Pancreas (tissue), 10 donors: ENCODE data around the gene BEGAIN. TPM values are rescaled to one million over a fixed set of nuclear protein-coding genes. Genes with fewer than 3 reads are reported as not detected.
A peak's percentile ranks its signal among the peaks of the same experiment; 100 is the strongest.

Experiments
- ATAC-seq, 4 donors: fragments of 200-7000 bp; cut with Tn5 transposase; one replicate each; pipeline versions ENCODE4 v1.8.0 to v1.9.1; 2020; ENCODE audit warnings: mild to moderate bottlenecking in 4 of 4, moderate library complexity in 4 of 4
- DNase-seq, 6 donors: peaks; one replicate each; pipeline ENCODE4 v3.0.0-alpha.2; 2020
- FAIRE-seq: peaks from 2 replicates; lab custom pipeline; 2012; peaks lifted over from hg19 to GRCh38; lab: Jason Lieb, UNC
- H3K27ac ChIP-seq, 4 donors: fragments of 200-600 bp; sonication (generic); 1 replicate in 3 of 4; 2 replicates in 1 of 4; pipeline versions ENCODE4 v1.5.0 to v1.8.0; 2020
- H3K27me3 ChIP-seq, 4 donors: fragments of 200-600 bp; one replicate each; pipeline ENCODE4 v1.8.0; 2021
- H3K36me3 ChIP-seq, 3 donors: fragments of 200-600 bp; sonication (generic) in 1 of 3; one replicate each; pipeline versions ENCODE4 v1.5.0 to v1.8.0; 2020 to 2021
- H3K4me1 ChIP-seq, 3 donors: fragments of 200-600 bp; one replicate each; pipeline ENCODE4 v1.8.0; 2021
- H3K4me3 ChIP-seq, 4 donors: fragments of 200-600 bp; sonication (generic) in 2 of 4; one replicate each; pipeline versions ENCODE4 v1.5.0 to v1.8.0; 2020 to 2021
- H3K9me3 ChIP-seq, 4 donors: fragments of 200-600 bp; one replicate each; pipeline ENCODE4 v1.8.0; 2021
- CTCF ChIP-seq, 4 donors: fragments of 200-600 bp; sonication (generic) in 3 of 4; IDR thresholded peaks; one replicate each; pipeline versions ENCODE4 v1.5.0 to v1.8.0; 2021; ENCODE audit warnings: antibody characterized with exemption in 4 of 4
- WGBS, 2 donors: extraction: QIAGEN DNeasy Blood & Tissue Kit; methylation state at CpG; one replicate each; pipeline ENCODE4 v1.1.7; 2013; 5-methylcytosine and 5-hydroxymethylcytosine counted together
- intact Hi-C, 3 donors: fragments of 100-400 bp; cut with DNase I; formaldehyde crosslinking; loops; one replicate each; pipeline versions ENCODE4 v1.11.1 to v1.14.2; 2022
- polyA plus RNA-seq, 2 donors: library from polyadenylated mRNA; stranded (reverse); fragments of 200-250 nt; gene quantifications; one replicate each; pipeline ENCODE4 v1.2.3, GENCODE V29; 2013
- total RNA-seq, 6 donors: library from RNA; stranded (reverse); fragmentation: NEBNext Ultra II Directional in 4 of 6; extraction: Animal tissue kit (Norgen Biotek cat#: 25700) in 4 of 6; gene quantifications; one replicate each; pipeline versions ENCODE4 v1.2.1 to v1.2.4, GENCODE V29; 2021 to 2023
- donor health status: healthy with polysubstance abuse.
- donor health status: DM: no; HTN: no; CAD: no; lungs with moderate emphysema.
- donor health status: DM: no; HTN: no; CAD: no.
- donor health status: control.
- donor health status: control.
- donor health status: Bipolar disorder and iron deficiency.
- donor health status: DM: yes; HTN: yes; CAD: no.
- donor health status: DM: no; HTN: no; CAD: no.
- donor health status: DM: no; HTN: no; CAD: no.
- donor health status: DM: yes; HTN: yes; CAD: no.

Gene BEGAIN
- total and polyA plus RNA-seq, 8 donors = 9.1 to 32.2 (median 15.4) TPM

DNA sequence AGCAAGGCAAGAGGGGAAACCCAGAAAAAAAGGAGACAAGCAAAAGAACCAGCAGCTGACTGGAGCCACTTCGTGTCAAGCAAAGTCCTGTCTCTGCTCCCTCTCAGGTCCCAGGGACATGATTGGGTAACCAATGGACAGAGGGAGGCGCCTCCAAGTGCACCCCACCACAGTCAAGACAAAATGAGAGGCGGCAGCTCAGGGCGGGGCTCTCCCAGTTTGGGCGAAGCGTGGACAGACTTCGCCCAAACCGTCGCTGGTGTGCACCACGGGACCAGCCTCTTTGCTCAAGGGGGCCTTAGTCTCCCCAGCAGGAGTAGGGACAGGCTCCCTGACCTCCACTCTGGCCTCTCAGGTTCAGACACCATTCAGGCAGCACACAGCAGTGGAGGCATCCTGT lies 1.5 kb upstream of the BEGAIN start:
- FAIRE-seq (no peak), ATAC-seq (no peak), DNase-seq (peak in 2 of 6 donors; percentile 36 to 40)
- intact Hi-C loops = no loop called here
- Histone ChIP-seq H3K4me3 (no peak overlapping the region), H3K4me1 (peaks cover 0 to 4% (median 0%) of the 10 kb centered on the region in 3 donors), H3K9me3 (no peaks in the 10 kb centered on the region), H3K36me3 (no peaks in the 10 kb centered on the region), H3K27ac (no peak overlapping the region), H3K27me3 (no peaks in the 10 kb centered on the region)
- 75 to 78% methylated on average over 10 of the region's 10 CpGs for WGBS, 2 donors
- no peak for TF ChIP-seq CTCF (IDR thresholded peaks at IDR 0.05)

GRCh38 chr14:100587763-100588411 lies 670 bp upstream of the BEGAIN start:
- Histone ChIP-seq H3K4me3 (peak overlapping the region in 2 of 4 donors; percentile 20 to 56), H3K36me3 (no peaks in the 10 kb centered on the region), H3K9me3 (no peaks in the 10 kb centered on the region), H3K4me1 (peaks cover 0 to 4% (median 0%) of the 10 kb centered on the region in 3 donors), H3K27me3 (no peaks in the 10 kb centered on the region), H3K27ac (no peak overlapping the region)
- peak in 2 of 6 donors; percentile 50 to 58 for DNase-seq
- no peak for TF ChIP-seq CTCF (IDR thresholded peaks at IDR 0.05)
- WGBS, 2 donors = 59 to 60% methylated on average over 15 of the region's 15 CpGs
- no peak for ATAC-seq
- intact Hi-C loops = no loop called here
- no peak for FAIRE-seq

DNA sequence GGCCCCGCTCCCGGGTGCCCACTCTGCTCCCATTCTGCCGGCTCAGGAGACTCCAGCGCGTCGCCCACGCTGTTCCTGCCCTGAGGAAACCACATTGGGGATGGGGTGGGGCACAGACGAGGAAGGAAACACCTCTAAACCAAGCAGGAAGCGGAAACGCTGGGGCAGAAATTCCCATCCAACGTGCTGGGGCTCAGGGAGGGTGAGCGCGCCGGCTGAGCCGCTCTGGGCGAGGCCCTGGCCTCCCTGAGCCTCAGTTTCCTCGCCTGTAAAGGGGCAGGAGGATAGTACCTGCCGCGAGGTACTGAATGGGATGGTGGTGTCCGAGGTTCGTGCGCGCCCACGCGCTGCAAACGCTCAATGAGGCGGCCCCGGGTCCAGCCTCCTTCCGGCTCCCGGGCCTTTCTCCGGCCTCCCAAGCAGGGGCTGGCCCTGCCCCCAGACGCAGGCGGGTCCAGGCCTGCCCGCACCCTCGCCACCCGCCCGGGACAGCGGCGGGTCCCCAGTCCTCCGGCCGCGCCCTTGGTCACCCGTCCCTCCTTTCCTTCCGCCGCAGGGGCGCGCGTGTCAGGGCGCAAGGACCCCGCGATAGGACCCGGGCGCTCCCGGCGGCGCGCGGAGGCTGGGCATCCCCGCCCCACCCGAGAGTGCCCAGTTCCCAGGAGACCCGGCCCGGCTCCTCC lies 673 bp downstream of the BEGAIN start:
- peaks cover 0 to 4% (median 0%) of the 10 kb centered on the region in 3 donors for H3K4me1 ChIP-seq
- no peaks in the 10 kb centered on the region for H3K27me3 ChIP-seq
- H3K36me3 ChIP-seq = no peaks in the 10 kb centered on the region
- peak overlapping the region; percentile 29 to 70 (median 46) for H3K4me3 ChIP-seq
- H3K27ac ChIP-seq = no peak overlapping the region
- 8 to 13% methylated on average over 36 to 62 of the region's 62 CpGs for WGBS, 2 donors
- ATAC-seq = peak; percentile 66 to 78 (median 69)
- intact Hi-C loops = no loop called here
- no peak for TF ChIP-seq CTCF (IDR thresholded peaks at IDR 0.05)
- FAIRE-seq = no peak
- no peaks in the 10 kb centered on the region for H3K9me3 ChIP-seq
- peak in 1 of 6 donors; percentile 67 for DNase-seq

DNA sequence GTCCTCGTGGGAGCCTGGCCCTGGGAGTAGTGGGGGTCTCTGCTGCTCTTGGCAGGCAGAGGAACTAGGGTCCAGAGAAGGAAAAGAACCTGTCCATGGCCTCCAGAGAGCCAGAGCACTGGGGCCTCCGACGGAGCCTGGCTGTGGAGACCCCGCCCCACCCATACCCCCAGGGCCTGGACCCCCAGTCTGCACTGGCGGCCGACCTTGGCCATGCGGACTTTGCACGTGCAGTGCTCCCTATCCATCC lies 1.1 kb downstream of the BEGAIN start:
- 34 to 40% methylated on average over 8 of the region's 8 CpGs for WGBS, 2 donors
- peak in 1 of 6 donors; percentile 71 for DNase-seq
- ATAC-seq = no peak
- Histone ChIP-seq H3K36me3 (no peaks in the 10 kb centered on the region), H3K9me3 (no peaks in the 10 kb centered on the region), H3K4me1 (peaks cover 0 to 4% (median 0%) of the 10 kb centered on the region in 3 donors), H3K27ac (no peak overlapping the region), H3K27me3 (no peaks in the 10 kb centered on the region), H3K4me3 (peak overlapping the region in 2 of 4 donors; percentile 56 to 70)
- TF ChIP-seq CTCF (IDR thresholded peaks at IDR 0.05) = no peak
- intact Hi-C loops = no loop called here
- FAIRE-seq = no peak
